ENCODE measurements around the gene DGKA. TPM values are rescaled to one million over a fixed set of nuclear protein-coding genes. Genes with fewer than 3 reads are reported as not detected.

Gene DGKA
- total RNA-seq, 1 experiment from 2014 or later: 27.2 TPM

GRCh38 chr12:55925870-55926737 lies 4.9 kb upstream of the DGKA start:
- H3K79me2 ChIP-seq (ENCODE audit: low read length): peaks cover 51% of the 10 kb centered on the region
- H3K9me2 ChIP-seq (replicated peaks; ENCODE audit: low read length): no peaks in the 10 kb centered on the region
- ChIA-PET CTCF (interaction anchor here (0.5 to 1.2 kb wide), 5 partner anchors 13 to 108 kb away, joined by 3 to 7 read pairs (median 4); partner anchors contain the start of genes ORMDL2, RAB5B and SARNP), POLR2A (ENCODE audit: unreplicated experiment) (interaction anchor here (0.6 to 0.9 kb wide), 3 partner anchors 43 to 196 kb away, joined by 3 to 5 read pairs (median 3); no protein-coding TSS in a partner anchor)
- peak overlapping the region; percentile 90 for H3K4me3 ChIP-seq (ENCODE audit: low read length)
- intact Hi-C loops (cut with micrococcal nuclease): no loop called here
- H3K36me3 ChIP-seq (ENCODE audit: low read depth, low read length): no peaks in the 10 kb centered on the region
- peak overlapping the region; percentile 86; the same call in 1 of the 2 replicates for H2AFZ ChIP-seq (ENCODE audit: low read length)
- no peaks in the 10 kb centered on the region for H4K20me1 ChIP-seq (ENCODE audit: low read length)
- H3K9me3 ChIP-seq (ENCODE audit: low read length): no peaks in the 10 kb centered on the region
- H3K4me2 ChIP-seq (ENCODE audit: low read length): peak overlapping the region; percentile 91
- H3K27me3 ChIP-seq (ENCODE audit: low read length): no peaks in the 10 kb centered on the region
- H3K27ac ChIP-seq (ENCODE audit: low read length): peak overlapping the region; percentile 85
- ATAC-seq (peak; percentile 2; the same call in 1 of the 2 replicates), DNase-seq (no peak)
- H3K4me1 ChIP-seq (ENCODE audit: insufficient read depth, low read length): peaks cover 42% of the 10 kb centered on the region
- TF ChIP-seq EZH2phosphoT487 (IDR thresholded peaks at IDR 0.05; ENCODE audit: borderline replicate concordance, low read length): no peak
- no peak for TF ChIP-seq EZH2 (IDR thresholded peaks at IDR 0.05; ENCODE audit: low read length, unreplicated experiment)
- TF ChIP-seq CTCF (conservative IDR thresholded peaks at IDR 0.05; ENCODE audit: low read depth, low read length): no peak
- H3K9ac ChIP-seq (ENCODE audit: low read length): peak overlapping the region; percentile 82
- H3F3A ChIP-seq (ENCODE audit: low read length, unreplicated experiment): peaks cover 6% of the 10 kb centered on the region
- TSS peak; percentile 46 for BruUV-seq (replicated peaks)

DNA sequence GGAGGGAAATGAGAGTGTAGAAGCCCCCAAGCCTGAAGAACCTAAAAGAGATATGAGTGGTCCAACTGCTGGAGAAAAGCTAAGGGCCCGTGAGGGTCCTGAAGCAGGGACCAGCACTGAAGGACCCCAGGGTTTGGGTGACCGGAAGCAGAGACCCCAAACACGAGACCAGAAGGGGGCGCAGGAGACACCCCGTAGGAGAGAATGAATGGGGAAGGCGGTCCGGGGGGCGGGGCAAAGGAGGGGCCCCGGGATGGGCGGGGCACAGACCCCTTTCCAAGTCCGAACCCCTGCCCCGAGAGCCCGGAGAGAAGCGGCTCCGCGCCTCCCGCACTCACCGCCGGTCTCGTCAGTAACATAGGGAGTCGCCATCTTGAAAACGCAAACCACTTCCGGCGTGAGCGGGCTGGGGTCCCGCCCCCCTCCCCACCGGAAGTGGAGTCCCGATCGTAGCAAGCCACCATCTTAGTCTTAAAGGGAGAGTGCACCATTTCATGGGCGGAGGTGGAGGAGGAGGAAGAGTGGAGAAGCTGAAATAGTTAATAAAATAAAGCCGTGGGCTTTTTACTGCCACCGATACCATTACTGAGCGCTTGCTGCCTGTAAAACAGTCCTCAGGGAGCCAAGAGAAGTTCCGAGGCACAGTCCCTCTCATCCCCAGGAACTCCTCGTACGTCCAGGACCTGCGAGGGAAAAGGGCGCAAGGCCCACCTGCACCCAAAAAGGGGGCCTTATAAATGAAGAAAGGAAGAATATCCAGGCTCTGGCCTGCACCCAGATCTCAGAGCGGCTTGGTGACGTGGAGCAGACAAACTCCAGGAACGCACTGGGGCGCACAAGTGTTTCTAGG lies 4.0 kb upstream of the DGKA start:
- BruUV-seq (replicated peaks): TSS peak; percentile 75
- peak overlapping the region; percentile 85 for H3K27ac ChIP-seq (ENCODE audit: low read length)
- H2AFZ ChIP-seq (ENCODE audit: low read length): peak overlapping the region; percentile 86
- intact Hi-C loops (cut with micrococcal nuclease): no loop called here
- H3K79me2 ChIP-seq (ENCODE audit: low read length): peaks cover 43% of the 10 kb centered on the region
- no peaks in the 10 kb centered on the region for H3K36me3 ChIP-seq (ENCODE audit: low read depth, low read length)
- peak; percentile 94 for TF ChIP-seq CTCF (conservative IDR thresholded peaks at IDR 0.05; ENCODE audit: low read depth, low read length)
- TF ChIP-seq EZH2phosphoT487 (IDR thresholded peaks at IDR 0.05; ENCODE audit: borderline replicate concordance, low read length): no peak
- no peak for TF ChIP-seq EZH2 (IDR thresholded peaks at IDR 0.05; ENCODE audit: low read length, unreplicated experiment)
- POLR2A ChIA-PET (ENCODE audit: unreplicated experiment): interaction anchor here (0.6 to 0.9 kb wide), 3 partner anchors 42 to 197 kb away, joined by 3 to 5 read pairs (median 3); no protein-coding TSS in a partner anchor
- no peaks in the 10 kb centered on the region for H3K9me2 ChIP-seq (replicated peaks; ENCODE audit: low read length)
- H3K4me3 ChIP-seq (ENCODE audit: low read length): peak overlapping the region; percentile 90
- H4K20me1 ChIP-seq (ENCODE audit: low read length): no peaks in the 10 kb centered on the region
- no peaks in the 10 kb centered on the region for H3F3A ChIP-seq (ENCODE audit: low read length, unreplicated experiment)
- H3K9ac ChIP-seq (ENCODE audit: low read length): peak overlapping the region; percentile 82
- H3K4me1 ChIP-seq (ENCODE audit: insufficient read depth, low read length): peaks cover 44% of the 10 kb centered on the region
- no peaks in the 10 kb centered on the region for H3K27me3 ChIP-seq (ENCODE audit: low read length)
- DNase-seq (peak; percentile 92), ATAC-seq (peak; percentile 40)
- peak overlapping the region; percentile 91 for H3K4me2 ChIP-seq (ENCODE audit: low read length)
- CTCF ChIA-PET: interaction anchor here (0.6 to 1.2 kb wide), 4 partner anchors 12 to 109 kb away, joined by 3 to 7 read pairs (median 4); partner anchors contain the start of genes ORMDL2, RAB5B and SARNP
- H3K9me3 ChIP-seq (ENCODE audit: low read length): no peaks in the 10 kb centered on the region

Data from PC-3 (cell line).